Measurements from ENCODE around the gene APLP2.

The APLP2 gene

DNA sequence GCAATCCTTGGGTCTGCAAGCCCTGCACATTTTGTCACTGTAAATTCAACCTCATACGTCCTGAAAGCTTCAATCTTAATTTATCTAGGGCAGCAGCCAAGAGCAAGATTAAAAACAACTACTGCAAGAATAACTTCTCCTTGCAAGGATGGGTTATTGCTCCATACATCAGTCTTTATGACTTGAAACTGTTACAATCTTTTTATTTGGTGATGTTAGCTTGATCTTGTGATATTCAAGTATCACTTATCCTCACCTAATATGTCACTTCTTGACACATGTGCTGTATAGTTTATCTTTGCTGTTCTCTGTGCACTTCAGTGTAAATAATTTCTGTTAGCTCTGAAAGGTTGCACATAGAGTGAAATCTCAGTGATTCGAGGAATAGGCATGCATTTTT, 14.7 kb upstream of the APLP2 start:
- TF ChIP-seq CTCF (IDR thresholded peaks at IDR 0.05; ENCODE audit: low read depth, low read length): no peak
- no peak overlapping the region for H3K4me3 ChIP-seq (ENCODE audit: low read depth, low read length)

GRCh38 chr11:130055617-130056016, 14.1 kb upstream of the APLP2 start:
- no peak for TF ChIP-seq CTCF (IDR thresholded peaks at IDR 0.05; ENCODE audit: low read depth, low read length)
- H3K4me3 ChIP-seq (ENCODE audit: low read depth, low read length): no peak overlapping the region

DNA sequence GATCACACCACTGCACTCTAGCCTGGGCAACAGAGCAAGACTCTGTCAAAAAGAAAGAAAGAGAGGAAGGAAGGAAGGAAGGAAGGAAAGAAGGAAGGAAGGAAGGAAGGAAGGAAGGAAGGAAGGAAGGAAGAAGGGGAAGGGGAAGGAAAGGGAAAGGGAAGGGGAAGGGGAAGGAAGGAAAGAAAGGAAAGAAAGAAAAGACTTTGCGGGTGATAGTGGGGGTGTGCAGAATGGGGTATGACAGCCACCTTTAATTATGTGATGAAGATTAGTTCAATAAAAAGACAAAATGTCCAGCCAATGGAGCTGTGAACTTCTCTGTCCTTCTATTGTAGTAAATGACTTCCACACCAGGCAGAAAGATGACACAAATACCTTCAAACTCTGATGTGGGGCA, 8.7 kb upstream of the APLP2 start:
- no peak for TF ChIP-seq CTCF (IDR thresholded peaks at IDR 0.05; ENCODE audit: low read depth, low read length)
- no peak overlapping the region for H3K4me3 ChIP-seq (ENCODE audit: low read depth, low read length)

DNA sequence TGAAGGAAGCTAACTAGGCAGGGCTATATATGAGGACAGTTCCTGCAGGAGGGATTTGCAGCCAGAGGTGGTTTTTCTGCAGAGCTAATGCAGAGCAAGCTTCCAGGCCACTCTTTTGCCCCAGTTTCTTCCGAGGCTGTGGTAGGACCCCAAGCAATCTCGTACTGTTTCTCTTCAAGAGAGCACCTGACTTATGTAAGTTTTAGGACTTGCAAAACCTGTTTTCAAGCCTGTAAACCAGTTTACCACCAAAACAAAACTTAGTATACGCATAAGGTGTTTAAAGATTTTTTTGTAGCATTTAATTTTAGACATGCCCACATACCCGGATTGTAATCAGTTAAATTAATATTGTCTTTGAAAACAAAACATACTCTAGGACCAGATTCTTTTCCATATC, 7.7 kb upstream of the APLP2 start:
- H3K4me3 ChIP-seq (ENCODE audit: low read depth, low read length): no peak overlapping the region

DNA sequence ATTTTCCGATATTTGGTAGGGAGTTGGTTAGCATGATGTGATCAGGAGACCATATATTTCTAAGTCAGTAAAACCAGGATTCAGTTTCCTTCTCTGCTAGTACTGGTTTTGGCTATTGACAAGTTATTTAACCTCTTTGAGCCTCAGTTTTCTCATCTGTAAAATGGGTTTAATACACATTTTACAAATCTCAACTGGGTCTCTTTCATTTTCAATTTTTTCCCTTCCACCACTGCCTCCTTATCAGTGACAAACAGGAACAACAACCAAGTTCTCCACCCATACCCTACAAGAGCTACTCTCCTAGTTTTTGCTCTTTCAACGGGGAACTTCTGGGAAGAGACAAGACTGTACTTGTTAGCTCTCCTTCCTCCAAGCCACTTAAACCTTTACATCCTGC, 6.2 kb upstream of the APLP2 start:
- no peak overlapping the region for H3K4me3 ChIP-seq (ENCODE audit: low read depth, low read length)
- no peak for TF ChIP-seq CTCF (IDR thresholded peaks at IDR 0.05; ENCODE audit: low read depth, low read length)

More for the DNA sequence above, 7.7 kb upstream of the APLP2 start:
- TF ChIP-seq CTCF (IDR thresholded peaks at IDR 0.05; ENCODE audit: low read depth, low read length): no peak

DNA sequence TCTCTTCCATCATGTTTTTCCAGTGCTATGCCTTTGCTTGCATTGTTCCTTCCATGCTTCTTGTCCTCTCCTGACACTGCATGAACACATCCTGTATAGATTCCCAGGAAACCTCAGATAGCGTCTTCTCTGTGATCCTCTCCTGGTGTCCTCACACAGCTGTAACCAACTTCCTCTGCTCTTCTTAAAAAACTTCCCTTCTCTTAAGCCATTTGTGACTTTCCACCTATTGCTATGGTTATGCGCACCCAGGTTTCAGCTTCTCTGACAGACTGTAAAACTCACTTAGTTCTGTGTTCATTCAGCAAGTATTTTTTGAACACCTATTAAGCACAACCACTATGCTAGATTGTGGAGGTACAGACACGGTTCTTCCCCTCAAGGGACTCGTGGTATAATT, 5.1 kb upstream of the APLP2 start:
- H3K4me3 ChIP-seq (ENCODE audit: low read depth, low read length): no peak overlapping the region
- TF ChIP-seq CTCF (IDR thresholded peaks at IDR 0.05; ENCODE audit: low read depth, low read length): no peak

GRCh38 chr11:130066338-130066737, 3.4 kb upstream of the APLP2 start:
- no peak for TF ChIP-seq CTCF (IDR thresholded peaks at IDR 0.05; ENCODE audit: low read depth, low read length)

More at GRCh38 chr11:130066338-130066737, 3.4 kb upstream of the APLP2 start:
- no peak overlapping the region for H3K4me3 ChIP-seq (ENCODE audit: low read depth, low read length)

Data from WI38 (cell line).